Peyer's patch (tissue), 4 donors: ENCODE data around the gene ZFC3H1. TPM values are rescaled to one million over a fixed set of nuclear protein-coding genes. Genes with fewer than 3 reads are reported as not detected.

ENCODE experiments used
- DNase-seq, 3 donors: peaks; one replicate each; pipeline ENCODE4 v3.0.0-alpha.2; 2017 to 2019
- H3K27ac ChIP-seq, 4 donors: fragments of 200-600 bp; sonication (generic); one replicate each; pipeline ENCODE4 v1.5.1; 2016 to 2019
- H3K27me3 ChIP-seq, 2 donors: fragments of 200-600 bp; sonication (generic); one replicate each; pipeline ENCODE4 v1.5.1; 2019
- H3K36me3 ChIP-seq, 3 donors: fragments of 200-600 bp; sonication (generic); one replicate each; pipeline ENCODE4 v1.5.1; 2016 to 2019
- H3K4me1 ChIP-seq, 4 donors: fragments of 200-600 bp; sonication (generic); one replicate each; pipeline ENCODE4 v1.5.1; 2016 to 2019
- H3K4me3 ChIP-seq, 4 donors: fragments of 200-600 bp; sonication (generic); 1 replicate in 3 of 4; 2 replicates in 1 of 4; pipeline ENCODE4 v1.5.1; 2016 to 2019; ENCODE audit warnings: mild to moderate bottlenecking in 1 of 4
- H3K9me3 ChIP-seq, 4 donors: fragments of 200-600 bp; sonication (generic); one replicate each; pipeline ENCODE4 v1.5.1; 2016 to 2019; ENCODE audit warnings: mild to moderate bottlenecking in 1 of 4
- POLR2A ChIP-seq, 2 donors: fragments of 450-650 bp; IDR thresholded peaks; one replicate each; pipeline ENCODE4 v1.5.1; 2017; ENCODE audit warnings: antibody characterized with exemption in 2 of 2, mild to moderate bottlenecking in 2 of 2, moderate library complexity in 2 of 2
- total RNA-seq, 4 donors: library from RNA; depleted of rRNA; stranded (reverse); fragments of >200 nt; gene quantifications; one replicate each; pipeline ENCODE4 v1.1.0, GENCODE V29; 2016
- TF ChIP-seq, protein P1 (sequence below), 6 experiments: fragments of 450-650 bp in 4 of 6; fragments of 200-600 bp in 2 of 6; sonication (generic) in 1 of 6; IDR thresholded peaks; one replicate each; pipeline ENCODE4 v1.5.1; 2017 to 2019; ENCODE audit warnings: antibody characterized with exemption in 6 of 6, mild to moderate bottlenecking in 3 of 6, moderate library complexity in 1 of 6

Gene ZFC3H1
- total RNA-seq, 4 donors from 2014 or later, result 131 to 309 (median 156) TPM

DNA sequence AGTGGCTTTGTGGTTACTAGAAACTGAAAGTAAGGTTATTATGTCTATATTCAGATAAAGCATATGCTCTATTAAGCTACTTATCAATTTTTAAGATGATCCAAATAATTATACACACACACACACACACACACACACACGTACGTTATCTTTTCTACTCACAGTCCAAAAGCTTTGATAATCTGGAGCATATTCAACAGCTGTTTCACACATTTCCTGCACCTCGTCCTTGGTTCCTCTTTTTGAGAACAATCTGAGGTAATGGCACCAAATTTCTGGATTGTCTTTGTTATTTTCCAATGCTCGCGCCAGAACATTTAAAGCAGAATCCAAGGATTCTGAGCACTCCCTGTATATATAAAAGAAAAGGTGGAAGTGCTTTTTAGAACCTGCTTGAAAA, 37.5 kb downstream of the ZFC3H1 start:
- Histone ChIP-seq H3K36me3 (peaks cover 0 to 98% (median 0%) of the 10 kb centered on the region in 3 donors), H3K4me3 (no peak overlapping the region), H3K27ac (no peak overlapping the region), H3K27me3 (no peaks in the 10 kb centered on the region), H3K4me1 (no peaks in the 10 kb centered on the region), H3K9me3 (no peaks in the 10 kb centered on the region)
- no peak for DNase-seq
- no peak for TF ChIP-seq POLR2A (IDR thresholded peaks at IDR 0.05)
- TF ChIP-seq, protein P1, sequence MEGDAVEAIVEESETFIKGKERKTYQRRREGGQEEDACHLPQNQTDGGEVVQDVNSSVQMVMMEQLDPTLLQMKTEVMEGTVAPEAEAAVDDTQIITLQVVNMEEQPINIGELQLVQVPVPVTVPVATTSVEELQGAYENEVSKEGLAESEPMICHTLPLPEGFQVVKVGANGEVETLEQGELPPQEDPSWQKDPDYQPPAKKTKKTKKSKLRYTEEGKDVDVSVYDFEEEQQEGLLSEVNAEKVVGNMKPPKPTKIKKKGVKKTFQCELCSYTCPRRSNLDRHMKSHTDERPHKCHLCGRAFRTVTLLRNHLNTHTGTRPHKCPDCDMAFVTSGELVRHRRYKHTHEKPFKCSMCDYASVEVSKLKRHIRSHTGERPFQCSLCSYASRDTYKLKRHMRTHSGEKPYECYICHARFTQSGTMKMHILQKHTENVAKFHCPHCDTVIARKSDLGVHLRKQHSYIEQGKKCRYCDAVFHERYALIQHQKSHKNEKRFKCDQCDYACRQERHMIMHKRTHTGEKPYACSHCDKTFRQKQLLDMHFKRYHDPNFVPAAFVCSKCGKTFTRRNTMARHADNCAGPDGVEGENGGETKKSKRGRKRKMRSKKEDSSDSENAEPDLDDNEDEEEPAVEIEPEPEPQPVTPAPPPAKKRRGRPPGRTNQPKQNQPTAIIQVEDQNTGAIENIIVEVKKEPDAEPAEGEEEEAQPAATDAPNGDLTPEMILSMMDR (IDR thresholded peaks at IDR 0.05), result no peak

- Histone ChIP-seq H3K27me3 (no peaks in the 10 kb centered on the region), H3K27ac (no peak overlapping the region), H3K9me3 (no peaks in the 10 kb centered on the region), H3K36me3 (peaks cover 0 to 98% (median 0%) of the 10 kb centered on the region in 3 donors), H3K4me1 (no peaks in the 10 kb centered on the region), H3K4me3 (no peak overlapping the region)
- no peak for DNase-seq
- TF ChIP-seq POLR2A (IDR thresholded peaks at IDR 0.05), result no peak
- TF ChIP-seq, protein P1 (IDR thresholded peaks at IDR 0.05), result no peak
Measured at GRCh38 chr12:71625476-71625875, 38.2 kb downstream of the ZFC3H1 start.

DNA sequence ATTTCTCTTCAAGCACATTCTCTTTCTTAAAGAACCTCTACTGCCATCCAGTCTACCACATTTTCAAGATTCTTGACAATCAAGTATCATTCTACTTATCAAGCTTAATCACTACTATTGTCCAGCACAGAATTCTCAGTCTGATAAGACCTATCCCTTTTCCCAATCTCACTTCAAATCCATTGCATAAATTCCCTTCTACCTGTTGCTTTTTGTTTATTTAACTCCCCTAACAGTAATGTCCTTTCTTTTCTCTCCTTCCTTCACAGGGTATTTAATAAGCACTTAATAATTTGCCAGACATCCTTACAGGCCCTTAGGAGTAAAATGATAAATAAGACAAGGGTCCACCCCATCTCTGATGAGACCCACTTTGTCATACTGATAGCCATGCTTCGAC, 41.7 kb downstream of the ZFC3H1 start:
- no peak for TF ChIP-seq POLR2A (IDR thresholded peaks at IDR 0.05)
- TF ChIP-seq, protein P1 (IDR thresholded peaks at IDR 0.05), result no peak
- H3K4me3 ChIP-seq, result no peak overlapping the region
- H3K27ac ChIP-seq, result no peak overlapping the region
- peaks cover 0 to 99% (median 0%) of the 10 kb centered on the region in 3 donors for H3K36me3 ChIP-seq
- no peaks in the 10 kb centered on the region for H3K9me3 ChIP-seq
- H3K4me1 ChIP-seq, result no peaks in the 10 kb centered on the region
- H3K27me3 ChIP-seq, result no peaks in the 10 kb centered on the region
- no peak for DNase-seq

DNA sequence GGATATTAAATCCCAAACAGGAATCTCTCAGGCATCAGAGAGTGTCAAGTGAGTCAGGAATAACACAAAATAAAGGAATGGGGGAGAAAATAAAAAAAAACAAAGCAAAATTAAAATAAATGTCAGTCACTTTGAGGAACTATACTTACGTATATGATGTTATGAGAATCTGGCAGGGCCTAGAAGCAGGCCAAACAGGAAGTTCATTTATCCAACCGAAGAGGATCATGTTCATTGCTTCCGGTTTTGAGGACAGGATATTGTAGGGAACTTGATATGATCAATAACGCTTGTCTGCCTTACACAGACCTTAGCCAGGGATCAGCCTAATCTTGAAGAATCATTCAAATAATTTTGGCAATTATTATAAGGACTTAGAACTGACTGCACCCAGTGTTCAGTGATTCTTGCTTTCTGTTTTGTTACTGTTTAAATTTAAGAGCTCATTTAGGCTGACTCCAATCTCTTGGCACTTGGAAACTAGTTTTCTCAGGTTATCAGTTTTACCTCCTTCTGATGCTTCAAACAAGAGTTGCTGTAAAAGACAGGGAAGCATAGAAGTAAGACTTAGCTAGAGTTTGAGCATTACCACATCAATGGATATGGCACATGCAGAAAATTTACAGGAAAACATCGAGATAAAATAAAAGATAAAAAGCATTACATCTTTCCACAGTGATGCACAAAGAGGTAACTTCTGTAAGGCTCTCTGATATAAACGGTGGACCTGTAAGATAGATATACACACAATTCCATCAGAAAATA, 53.4 kb downstream of the ZFC3H1 start:
- Histone ChIP-seq H3K27ac (no peak overlapping the region), H3K27me3 (no peaks in the 10 kb centered on the region), H3K4me3 (no peak overlapping the region), H3K9me3 (no peaks in the 10 kb centered on the region), H3K4me1 (no peaks in the 10 kb centered on the region), H3K36me3 (peaks cover 0 to 79% (median 5%) of the 10 kb centered on the region in 3 donors)
- no peak for DNase-seq
- TF ChIP-seq, protein P1 (IDR thresholded peaks at IDR 0.05), result no peak
- TF ChIP-seq POLR2A (IDR thresholded peaks at IDR 0.05), result no peak

DNA sequence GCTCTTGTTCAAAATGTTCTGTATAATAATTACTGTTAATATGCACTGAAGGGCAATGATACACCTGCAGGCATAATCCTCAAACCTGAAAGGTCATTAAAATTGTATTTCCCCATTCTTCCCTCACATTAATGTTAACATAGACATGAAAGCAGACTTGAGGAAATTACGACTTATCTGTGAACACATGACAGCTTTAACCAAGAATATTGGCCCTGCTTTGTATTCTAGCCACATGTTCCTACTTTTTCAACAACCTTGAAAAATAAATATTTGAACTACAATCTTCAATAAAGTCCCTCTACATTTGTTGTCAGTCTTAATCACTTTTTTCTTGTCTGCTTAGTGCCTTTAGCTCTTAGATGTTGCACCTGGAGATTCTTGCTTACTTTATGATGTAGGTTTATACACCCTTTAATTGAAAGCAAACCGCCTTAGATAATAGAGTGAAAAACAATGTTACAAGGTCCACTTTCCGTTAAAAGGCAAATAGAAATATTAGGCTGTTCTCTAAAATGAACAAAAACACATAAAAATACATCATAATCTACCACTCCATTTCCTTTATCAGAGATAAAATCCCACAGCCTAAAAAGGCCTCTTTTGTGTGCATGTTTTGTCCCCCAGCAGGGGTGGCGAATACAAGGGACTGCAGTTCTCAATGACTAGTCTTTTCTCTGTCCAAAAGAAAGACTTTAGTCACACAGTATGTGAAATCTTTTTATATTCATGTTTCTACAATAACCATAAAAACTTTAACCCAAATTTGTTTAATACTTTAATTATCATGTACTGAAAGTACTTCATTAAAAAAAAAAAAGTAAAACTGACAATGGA, 55.9 kb downstream of the ZFC3H1 start:
- no peak for TF ChIP-seq POLR2A (IDR thresholded peaks at IDR 0.05)
- TF ChIP-seq, protein P1 (IDR thresholded peaks at IDR 0.05), result no peak
- peaks cover 0 to 54% (median 0%) of the 10 kb centered on the region in 3 donors for H3K36me3 ChIP-seq
- H3K4me1 ChIP-seq, result no peaks in the 10 kb centered on the region
- no peaks in the 10 kb centered on the region for H3K27me3 ChIP-seq
- no peak overlapping the region for H3K4me3 ChIP-seq
- H3K27ac ChIP-seq, result no peak overlapping the region
- no peaks in the 10 kb centered on the region for H3K9me3 ChIP-seq
- no peak for DNase-seq
